GM12878 (cell line): ENCODE data around the gene PUSL1.
A peak's percentile ranks its signal among the peaks of the same experiment; 100 is the strongest.

Experiments used
- CHD2 ChIP-seq: IDR thresholded peaks from 2 replicates; pipeline ENCODE4 v1.6.1; 2011; ENCODE audit warnings: low read depth, low read length, improper control_type of control experiment, borderline replicate concordance
- DPF2 ChIP-seq: fragments of 450-650 bp; IDR thresholded peaks from 2 replicates; pipeline ENCODE4 v1.6.1; 2017; ENCODE audit warnings: mild to moderate bottlenecking
- MXI1 ChIP-seq: fragments of 150-350 bp; IDR thresholded peaks from 2 replicates; pipeline ENCODE4 v1.6.1; 2011; ENCODE audit warnings: low read depth, mild to moderate bottlenecking, inconsistent platforms, low read length, improper control_type of control experiment
- POLR2A ChIP-seq: IDR thresholded peaks from 2 replicates; pipeline ENCODE4 v1.6.1; 2011; ENCODE audit warnings: low read depth, mild to moderate bottlenecking, low read length
- POLR2AphosphoS5 ChIP-seq: IDR thresholded peaks from 2 replicates; pipeline ENCODE4 v1.6.1; 2011; ENCODE audit warnings: mild to moderate bottlenecking, low read length, inconsistent platforms
- SRF ChIP-seq, 2 experiments: IDR thresholded peaks; 2 replicates each; pipeline ENCODE4 v1.6.1; 2011; ENCODE audit warnings: low read depth in 2 of 2, low read length in 2 of 2, mild to moderate bottlenecking in 1 of 2, moderate library complexity in 1 of 2
- TCF12 ChIP-seq: IDR thresholded peaks from 2 replicates; pipeline ENCODE4 v1.6.1; 2011; ENCODE audit warnings: low read depth, mild to moderate bottlenecking, low read length
- ZNF24 ChIP-seq: fragments of 450-650 bp; IDR thresholded peaks from 2 replicates; pipeline ENCODE4 v1.6.1; 2017; ENCODE audit warnings: antibody characterized with exemption, mild to moderate bottlenecking
- TF ChIP-seq, protein P1 (sequence below), 3 experiments: IDR thresholded peaks in 2 of 3; conservative IDR thresholded peaks in 1 of 3; 2 replicates each; pipeline ENCODE4 v1.5.1; 2011; ENCODE audit warnings: low read depth in 3 of 3, low read length in 3 of 3, mild to moderate bottlenecking in 3 of 3, control low read depth in 2 of 3, moderate library complexity in 2 of 3, inconsistent platforms in 1 of 3, mixed read lengths in 1 of 3; ENCODE audit not compliant: control insufficient read depth in 2 of 3, insufficient read depth in 1 of 3; ENCODE audit errors: extremely low read depth in 1 of 3
- TF ChIP-seq, protein P2 (sequence below): IDR thresholded peaks from 2 replicates; pipeline ENCODE4 v1.6.1; 2012; ENCODE audit warnings: low read depth, low read length, improper control_type of control experiment
- TF ChIP-seq, protein P3 (sequence below): fragments of 450-650 bp; formaldehyde crosslinking; IDR thresholded peaks from 2 replicates; pipeline ENCODE4 v1.4.0; 2022; ENCODE audit warnings: mild to moderate bottlenecking, moderate library complexity

DNA sequence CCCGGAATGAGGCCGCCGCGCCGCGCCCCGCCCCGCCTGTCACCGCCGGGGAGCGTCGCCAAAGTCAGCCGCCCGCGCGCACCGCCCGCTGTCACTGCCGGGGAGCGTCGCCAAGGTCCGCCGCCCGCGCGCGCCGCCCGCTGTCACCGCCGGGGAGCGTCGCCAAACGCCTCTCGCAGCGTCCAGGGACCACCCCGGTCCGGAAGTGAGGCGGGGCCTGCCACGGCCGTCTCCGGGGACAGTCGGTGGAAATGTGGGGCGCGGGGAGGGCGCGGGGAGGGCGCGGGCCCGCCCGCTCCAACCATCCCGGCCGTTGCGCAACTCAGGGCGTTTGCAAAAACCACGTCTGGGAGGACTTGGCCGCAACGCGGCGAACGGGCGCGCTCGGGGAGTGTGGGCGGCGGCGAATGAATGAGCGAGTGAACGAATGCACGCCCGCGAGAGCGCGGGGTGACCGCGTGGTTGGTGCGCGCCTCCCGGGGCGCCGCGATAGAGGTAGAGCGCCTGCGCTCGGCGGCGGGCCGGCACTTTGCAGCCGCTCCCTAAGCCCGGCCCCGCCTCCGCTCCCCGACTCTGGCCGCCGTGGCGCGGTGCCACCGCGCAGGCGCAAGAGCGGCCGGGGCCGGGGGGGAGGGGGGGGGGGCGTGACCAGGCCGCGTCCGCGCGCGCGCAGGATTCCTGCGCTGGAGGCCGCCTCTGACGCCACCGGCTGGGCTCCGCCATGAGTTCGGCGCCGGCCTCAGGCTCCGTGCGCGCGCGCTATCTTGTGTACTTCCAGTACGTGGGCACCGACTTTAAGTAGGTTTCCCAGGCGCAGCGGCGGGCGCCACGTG lies at the start of gene PUSL1, which contains the start of gene ACAP3:
- TF ChIP-seq DPF2 (no peak; the same call in none of the 2 replicates), CHD2 (no peak; the same call in 1 of the 2 replicates), POLR2A (peak; percentile 76), POLR2AphosphoS5 (no peak), MXI1 (peak; percentile 70), SRF (IDR thresholded peaks at IDR 0.05; ENCODE audit: low read depth in 2 of 2, low read length in 2 of 2) (no peak), ZNF24 (peak; percentile 98), TCF12 (no peak)
- TF ChIP-seq, protein P1, sequence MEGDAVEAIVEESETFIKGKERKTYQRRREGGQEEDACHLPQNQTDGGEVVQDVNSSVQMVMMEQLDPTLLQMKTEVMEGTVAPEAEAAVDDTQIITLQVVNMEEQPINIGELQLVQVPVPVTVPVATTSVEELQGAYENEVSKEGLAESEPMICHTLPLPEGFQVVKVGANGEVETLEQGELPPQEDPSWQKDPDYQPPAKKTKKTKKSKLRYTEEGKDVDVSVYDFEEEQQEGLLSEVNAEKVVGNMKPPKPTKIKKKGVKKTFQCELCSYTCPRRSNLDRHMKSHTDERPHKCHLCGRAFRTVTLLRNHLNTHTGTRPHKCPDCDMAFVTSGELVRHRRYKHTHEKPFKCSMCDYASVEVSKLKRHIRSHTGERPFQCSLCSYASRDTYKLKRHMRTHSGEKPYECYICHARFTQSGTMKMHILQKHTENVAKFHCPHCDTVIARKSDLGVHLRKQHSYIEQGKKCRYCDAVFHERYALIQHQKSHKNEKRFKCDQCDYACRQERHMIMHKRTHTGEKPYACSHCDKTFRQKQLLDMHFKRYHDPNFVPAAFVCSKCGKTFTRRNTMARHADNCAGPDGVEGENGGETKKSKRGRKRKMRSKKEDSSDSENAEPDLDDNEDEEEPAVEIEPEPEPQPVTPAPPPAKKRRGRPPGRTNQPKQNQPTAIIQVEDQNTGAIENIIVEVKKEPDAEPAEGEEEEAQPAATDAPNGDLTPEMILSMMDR (IDR thresholded peaks at IDR 0.05 in 2 of 3, conservative IDR thresholded peaks at IDR 0.05 in 1 of 3; ENCODE audit: control insufficient read depth in 2 of 3, extremely low read depth in 1 of 3, insufficient read depth in 1 of 3, low read depth in 3 of 3, low read length in 3 of 3) = no peak
- TF ChIP-seq, protein P2, sequence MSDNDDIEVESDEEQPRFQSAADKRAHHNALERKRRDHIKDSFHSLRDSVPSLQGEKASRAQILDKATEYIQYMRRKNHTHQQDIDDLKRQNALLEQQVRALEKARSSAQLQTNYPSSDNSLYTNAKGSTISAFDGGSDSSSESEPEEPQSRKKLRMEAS = peak; percentile 27; the same call in 1 of the 2 replicates
- TF ChIP-seq, protein P3, sequence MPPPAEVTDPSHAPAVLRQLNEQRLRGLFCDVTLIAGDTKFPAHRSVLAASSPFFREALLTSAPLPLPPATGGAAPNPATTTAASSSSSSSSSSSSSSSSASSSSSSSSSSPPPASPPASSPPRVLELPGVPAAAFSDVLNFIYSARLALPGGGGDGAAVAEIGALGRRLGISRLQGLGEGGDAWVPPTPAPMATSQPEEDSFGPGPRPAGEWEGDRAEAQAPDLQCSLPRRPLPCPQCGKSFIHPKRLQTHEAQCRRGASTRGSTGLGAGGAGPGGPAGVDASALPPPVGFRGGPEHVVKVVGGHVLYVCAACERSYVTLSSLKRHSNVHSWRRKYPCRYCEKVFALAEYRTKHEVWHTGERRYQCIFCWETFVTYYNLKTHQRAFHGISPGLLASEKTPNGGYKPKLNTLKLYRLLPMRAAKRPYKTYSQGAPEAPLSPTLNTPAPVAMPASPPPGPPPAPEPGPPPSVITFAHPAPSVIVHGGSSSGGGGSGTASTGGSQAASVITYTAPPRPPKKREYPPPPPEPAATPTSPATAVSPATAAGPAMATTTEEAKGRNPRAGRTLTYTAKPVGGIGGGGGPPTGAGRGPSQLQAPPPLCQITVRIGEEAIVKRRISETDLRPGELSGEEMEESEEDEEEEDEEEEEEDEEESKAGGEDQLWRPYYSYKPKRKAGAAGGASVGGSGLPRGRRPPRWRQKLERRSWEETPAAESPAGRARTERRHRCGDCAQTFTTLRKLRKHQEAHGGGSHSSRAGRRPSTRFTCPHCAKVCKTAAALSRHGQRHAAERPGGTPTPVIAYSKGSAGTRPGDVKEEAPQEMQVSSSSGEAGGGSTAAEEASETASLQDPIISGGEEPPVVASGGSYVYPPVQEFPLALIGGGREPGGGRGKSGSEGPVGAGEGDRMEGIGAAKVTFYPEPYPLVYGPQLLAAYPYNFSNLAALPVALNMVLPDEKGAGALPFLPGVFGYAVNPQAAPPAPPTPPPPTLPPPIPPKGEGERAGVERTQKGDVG (CRISPR knock-in tag) = no peak
